HPDE6-E6E7 (cell line): ENCODE measurements around the gene WDR73.
"Not testable (repeated sequence)": the region's sequence is repeated elsewhere in the genome, so short reads cannot be mapped to it uniquely, and the experiment has no call there.

ENCODE experiments used
- DNase-seq: peaks from one replicate; pipeline ENCODE4 v3.0.0; 2011; ENCODE audit warnings: missing footprints; ENCODE audit errors: extremely low spot score

Gene WDR73

DNA sequence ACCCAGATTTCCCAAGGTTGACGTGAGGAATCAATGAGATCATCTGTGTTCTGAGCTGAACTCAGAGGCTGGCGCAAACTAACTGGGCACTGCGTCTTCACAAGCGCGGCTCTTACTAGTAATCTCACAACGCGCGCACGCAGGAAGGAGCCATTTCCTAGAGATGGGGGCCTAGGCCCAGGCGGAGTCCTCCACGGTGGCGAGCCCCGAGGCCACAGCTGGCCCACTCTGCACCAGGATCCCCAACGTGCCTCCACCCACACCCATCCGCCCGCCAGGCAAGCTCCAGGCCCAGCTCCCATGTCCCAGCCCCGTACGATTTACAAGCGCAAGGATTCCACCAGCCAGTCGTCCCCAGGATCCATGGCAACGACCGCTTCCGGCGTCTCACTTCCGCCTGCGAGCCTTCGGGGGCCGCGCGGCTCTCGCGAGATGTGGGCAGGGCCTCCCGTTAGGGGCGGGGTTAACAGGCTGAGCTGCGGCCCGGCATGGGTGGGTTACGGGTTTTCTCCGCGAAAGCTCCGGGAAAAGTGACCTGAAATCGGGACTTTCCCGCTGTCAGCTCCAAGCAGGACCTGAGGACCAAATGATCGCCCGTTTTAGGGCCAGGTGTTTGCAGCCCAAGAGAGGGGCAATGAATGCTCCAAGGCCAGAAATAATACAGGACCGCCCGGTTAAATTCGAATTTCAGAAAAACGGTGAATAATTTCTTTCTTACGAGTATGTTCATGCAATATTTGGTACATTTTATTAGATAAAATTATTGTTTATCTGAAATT, at the start of gene WDR73:
TSS of gene WDR73 (minus strand) at position 374 of the 779 bp plus-strand sequence. CDS start at position 365, 9 bp downstream.
- DNase-seq: peak; percentile 80

DNA sequence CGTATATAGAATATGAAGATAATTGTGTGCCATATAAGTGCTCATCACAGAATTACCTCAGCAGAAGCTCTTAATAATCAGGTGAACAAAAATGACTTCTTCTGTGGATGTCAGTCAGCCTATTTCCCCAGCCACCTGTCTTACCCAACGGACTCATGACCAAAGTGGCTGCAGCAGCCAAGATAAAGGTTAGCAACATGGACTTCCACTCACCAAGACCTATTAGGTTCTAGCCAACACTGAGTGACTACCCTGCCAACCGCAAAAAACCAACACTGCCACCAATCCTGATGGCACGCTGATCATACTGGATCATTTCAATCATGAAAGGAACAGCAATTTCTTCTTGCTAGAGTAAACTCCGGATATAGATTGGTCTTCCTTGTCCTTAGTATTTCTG, 49.7 kb upstream of the WDR73 start:
- no peak for DNase-seq

DNA sequence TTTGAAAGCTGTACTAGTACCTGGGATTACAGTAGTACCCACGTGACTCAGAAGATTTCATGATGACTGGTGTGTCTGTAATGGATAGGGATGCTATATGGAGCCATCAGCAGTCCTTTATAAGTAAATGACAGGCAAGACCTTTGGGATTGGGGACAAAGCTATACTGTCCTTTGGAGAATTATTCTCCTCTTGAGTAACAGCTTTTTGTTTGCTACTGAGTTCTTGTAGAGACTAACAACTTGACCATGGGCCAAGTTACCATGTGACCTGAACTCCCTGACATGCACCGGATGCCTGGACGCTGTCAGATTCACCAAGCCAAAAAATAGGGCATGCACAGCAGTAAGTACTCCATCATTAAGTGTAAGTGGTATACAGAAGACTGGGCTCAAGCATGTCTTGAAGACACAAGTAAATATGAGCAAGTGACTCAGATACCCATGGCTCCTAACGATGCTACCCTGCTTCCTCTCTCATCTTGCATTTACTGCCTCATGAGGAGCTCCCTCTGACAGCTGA, 48.9 kb upstream of the WDR73 start:
- no peak for DNase-seq

DNA sequence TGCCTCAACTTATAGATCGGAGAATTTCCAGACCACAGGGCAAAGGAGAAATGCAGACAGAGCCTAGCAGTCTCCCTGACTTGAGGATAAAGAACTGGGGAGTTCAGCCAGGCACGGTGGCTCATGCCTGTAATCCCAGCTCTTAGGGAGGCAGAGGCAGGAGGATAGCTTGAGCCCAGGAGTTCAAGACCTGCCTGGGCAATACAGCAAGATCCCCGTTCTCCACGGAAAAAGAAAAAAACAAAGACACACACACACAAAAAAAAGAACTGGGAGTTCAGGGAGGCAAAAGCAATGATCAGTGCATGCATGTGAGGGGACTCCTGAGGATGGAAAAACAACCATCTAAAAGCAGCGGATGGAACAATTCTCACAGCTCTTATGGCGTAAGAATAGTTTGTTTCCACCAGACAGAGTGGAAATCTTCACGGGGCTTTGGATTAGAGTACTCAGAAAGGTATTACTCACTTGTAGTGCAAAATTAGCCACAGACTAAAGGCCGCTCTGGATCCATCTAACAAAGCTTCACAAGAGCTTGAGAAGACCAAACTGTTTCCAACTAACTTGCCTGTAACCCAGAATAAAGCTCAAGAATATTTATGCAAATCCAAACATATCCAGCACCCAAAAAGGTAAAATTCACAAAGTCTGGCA, 45.6 kb upstream of the WDR73 start:
- DNase-seq: no peak

DNA sequence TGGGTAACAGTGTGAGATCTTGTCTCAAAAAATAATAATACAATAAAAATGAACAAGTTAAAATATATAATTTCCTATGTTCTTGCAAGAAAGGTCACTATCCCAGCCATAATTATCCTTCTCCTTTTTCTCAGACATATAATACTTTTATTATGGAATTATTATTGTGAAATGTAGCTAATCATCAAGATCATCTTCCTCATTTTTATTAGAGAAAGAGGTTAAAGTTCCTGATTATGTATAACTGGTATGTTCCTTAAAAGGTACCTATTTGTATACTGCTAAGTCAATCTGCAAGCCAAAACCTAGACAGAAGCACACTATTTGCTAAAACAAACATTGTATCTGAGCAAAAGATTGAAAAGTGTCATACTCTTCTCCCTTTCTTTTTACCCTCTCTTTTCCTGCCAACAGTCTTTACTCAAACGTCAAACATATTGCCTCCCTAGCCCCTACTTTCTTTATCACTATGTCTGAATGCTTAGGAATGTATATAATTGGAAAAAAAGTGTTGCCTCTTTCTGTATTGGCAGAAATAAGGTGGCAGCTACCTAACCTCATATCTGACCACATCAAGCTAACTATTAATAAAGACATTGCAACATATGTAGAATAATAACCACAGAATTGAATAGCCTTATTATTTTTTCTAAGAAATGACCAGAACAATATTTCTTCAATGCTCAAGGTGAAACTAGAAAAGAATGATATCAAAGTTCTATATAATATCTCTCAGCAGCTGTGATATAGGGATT, 43.3 kb upstream of the WDR73 start:
- DNase-seq: no peak

DNA sequence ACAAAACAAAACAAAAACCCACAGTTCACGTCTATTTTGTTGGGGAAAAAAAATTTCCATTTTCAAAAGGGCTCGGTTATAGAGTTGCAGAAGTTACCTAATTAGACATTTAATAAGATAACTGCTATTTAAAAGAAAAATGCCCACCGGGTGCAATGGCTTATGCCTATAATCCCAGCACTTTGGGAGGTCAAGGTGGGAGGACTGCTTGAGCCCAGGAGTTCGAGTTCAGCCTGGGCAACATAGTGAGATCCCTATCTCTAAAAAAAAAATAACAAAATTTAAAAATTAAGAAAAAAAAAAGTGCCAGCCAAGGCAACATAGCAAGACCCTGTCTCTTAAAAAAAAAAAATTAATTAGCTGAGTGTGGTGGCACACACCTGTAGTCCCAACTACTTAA, 42.7 kb upstream of the WDR73 start:
- no peak for DNase-seq

DNA sequence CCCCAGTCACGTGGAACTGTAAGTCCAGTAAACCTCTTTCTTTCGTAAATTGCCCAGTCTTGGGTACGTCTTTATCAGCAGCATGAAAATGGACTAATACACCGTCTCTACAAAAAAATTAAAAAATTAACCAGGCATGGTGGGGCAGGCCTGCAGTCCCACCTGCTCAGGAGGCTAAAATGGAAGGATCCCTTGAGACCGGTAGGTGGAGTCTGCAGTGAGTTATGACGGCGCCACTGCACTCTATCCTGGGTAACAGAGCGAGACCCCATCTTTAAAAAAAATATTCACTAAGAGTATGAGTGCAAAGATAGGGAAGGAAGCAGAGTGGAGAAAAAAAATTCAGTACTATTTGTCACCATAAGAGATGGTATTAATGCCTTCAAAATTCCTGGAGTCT, 36.3 kb upstream of the WDR73 start:
- DNase-seq: no peak

DNA sequence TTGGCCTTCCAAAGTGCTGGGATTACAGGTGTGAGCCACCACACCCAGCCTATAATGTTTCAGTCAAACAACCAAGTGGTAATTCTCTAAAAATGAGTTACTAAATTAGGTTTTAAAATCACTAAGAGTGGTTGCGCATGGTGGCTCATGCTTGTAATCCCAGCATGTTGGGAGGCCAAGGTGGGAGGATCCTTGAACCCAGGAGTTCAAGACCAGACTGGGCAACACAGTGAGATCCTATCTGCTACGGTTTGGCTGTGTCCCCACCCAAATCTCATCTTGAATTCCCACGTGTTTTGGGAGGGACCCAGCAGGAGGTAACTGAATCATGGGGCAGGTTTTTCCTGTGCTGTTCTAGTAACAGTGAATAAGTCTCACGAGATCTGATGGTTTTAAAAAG, 35.8 kb upstream of the WDR73 start:
- DNase-seq: no peak

DNA sequence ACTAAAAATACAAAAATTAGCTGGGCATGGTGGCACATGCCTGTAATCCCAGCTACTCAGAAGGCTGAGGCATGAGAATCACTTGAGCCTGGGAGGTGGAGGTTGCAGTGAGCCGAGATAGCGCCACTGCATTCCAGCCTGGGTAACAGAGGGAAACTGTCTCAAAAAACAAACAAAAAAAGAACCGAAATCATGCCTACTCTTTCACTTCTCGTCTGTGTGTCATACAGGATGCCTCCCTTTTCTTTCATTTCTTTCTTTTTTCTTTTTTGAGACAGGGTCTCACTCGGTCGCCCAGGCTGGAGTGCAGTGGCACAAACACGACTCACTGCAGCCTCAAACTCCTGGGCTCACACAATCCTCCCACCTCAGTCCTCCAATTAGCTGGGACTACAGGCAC, 32.4 kb upstream of the WDR73 start:
- DNase-seq: not testable (repeated sequence)

DNA sequence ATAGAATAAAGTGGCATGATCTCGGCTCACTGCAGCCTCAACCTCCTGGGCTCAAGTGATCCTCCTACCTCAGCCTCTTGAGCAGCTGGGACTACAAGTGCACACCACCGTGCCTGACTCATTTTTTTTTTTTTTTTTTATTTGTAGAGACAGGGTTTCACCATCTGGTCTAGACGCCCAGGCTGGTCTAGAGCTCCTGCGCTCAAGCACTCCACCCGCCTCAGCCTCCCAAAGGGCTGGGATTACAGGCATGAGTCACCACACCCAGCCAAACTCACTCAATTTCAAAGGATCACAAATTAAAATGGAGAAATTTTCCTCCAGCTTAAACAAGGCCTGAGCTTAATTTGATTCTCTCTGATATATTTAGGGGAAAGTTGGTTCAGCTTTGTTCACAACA, 31.2 kb upstream of the WDR73 start:
- peak; percentile 6 for DNase-seq

DNA sequence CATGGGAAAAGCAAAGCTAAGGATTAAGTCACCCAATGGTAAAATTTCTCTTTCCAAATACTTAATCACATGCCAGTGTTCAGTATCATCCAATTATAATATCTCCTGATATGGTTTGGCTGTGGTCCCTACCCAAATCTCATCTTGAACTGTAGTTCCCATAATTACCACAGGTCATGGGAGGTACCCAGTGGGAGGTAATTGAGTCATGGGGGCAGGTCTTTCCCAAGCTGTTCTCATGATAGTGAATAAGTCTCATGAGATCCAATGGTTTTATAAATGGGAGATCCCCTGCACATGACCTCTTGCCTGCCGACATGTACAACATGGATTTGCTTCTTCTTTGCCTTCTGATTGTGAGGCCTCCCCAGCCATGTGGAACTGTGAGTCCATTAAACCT, 30.0 kb upstream of the WDR73 start:
- DNase-seq: no peak

DNA sequence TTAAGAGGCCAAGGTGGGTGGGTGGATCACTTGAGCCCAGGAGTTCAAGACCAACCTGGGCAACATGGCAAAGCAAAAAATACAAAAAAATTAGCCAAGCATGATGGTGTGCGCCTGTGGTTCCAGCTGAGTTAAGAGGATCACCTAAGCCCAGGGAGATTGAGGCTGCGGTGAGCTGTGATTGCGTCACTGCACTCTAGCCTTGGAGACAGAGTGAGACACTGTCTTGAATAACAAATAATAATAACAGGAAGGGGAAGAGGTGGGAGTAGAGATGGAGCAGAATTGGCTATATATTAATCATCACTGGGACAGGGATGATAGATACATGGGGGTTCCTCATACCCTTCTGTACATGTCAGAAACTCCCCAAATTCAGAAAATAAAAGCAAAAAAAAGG, 27.7 kb upstream of the WDR73 start:
- DNase-seq: no peak

DNA sequence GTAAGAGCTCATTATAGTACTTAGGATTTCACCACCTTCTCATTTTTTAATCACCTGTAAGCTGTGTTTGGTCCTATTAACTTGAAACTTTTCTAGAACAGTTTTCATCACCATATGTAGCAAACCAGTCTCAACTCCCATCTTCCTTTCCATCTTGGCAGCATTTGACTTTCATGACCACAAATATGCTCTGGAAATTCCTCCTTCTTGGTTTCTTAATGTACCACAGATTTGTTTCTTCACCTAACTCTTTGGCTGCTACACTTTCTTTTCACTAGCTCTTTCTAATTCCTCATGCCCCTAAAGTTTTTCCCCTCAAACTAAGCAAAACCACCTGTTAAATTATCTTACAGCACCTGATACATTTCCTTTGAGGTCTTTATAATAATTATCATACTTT, 17.1 kb upstream of the WDR73 start:
- DNase-seq: no peak

DNA sequence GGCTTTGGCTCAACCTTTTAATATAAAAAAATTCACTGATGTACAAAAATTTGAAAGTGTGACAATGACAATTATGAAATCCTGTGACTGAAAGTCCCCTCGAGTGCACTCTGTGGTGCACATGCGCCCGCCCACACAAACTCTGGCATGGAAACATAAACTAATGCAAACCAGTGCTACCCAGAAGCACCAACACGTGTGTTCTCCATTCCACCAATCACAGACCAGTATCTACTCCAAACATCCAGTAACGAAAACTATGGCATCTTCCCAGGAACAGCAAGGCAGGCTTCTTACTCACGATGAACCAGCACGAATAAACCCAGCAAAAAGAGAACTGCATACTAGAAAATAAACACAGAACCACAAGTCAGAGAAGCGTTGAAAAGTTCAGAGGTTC, 15.6 kb upstream of the WDR73 start:
- DNase-seq: no peak

DNA sequence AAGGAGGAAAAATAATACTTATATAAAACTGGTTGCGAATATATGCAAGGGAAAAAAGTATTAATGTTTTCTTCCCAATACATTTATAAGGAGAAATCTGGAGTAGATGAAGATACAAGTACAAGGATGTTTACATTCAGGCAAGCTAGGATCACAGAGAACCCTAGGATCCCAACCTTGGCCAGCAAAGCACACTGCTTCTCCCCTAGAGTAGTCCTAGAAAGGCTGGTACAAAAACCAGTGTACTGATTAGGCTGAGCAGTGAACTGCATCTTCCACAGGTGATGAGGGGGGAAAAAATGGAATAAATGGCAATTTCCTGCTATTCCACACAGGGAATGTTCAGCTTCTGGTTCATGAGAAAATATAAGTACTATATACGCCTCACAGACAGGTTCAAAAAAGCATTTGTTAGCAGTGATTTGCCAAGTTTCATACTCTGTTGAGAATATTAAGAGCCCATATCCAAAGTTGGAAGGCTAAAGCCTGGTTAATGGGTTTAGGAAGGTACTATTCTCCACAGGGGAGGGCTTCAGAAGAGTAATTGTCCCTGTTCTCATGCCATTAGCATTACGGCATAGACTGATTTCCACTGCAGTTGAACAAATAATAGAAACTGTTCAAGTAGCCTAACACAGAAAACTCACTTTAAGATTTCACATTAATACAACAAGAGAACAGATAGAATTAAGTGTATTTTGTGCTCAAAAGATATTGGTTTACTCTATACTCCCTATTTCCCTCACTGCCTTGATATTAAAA, 14.3 kb upstream of the WDR73 start:
- DNase-seq: no peak

DNA sequence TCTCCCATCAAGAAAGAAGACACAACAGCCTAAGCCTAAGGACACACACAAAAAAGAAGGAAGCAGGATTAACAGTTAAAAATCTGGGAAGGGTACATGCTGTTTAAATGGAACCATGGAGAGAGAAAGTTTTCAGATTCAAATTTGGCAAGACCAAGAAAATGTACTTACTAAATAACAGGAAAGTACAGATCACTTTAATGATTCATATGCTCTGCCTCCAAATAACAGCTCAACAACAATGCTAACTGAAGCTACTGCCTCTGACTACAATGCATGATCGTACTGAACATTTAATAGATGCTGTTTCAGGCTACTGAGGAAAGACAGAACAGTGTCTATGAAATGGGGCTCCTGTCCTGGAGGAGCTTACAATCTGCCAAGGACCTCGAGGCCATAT, 12.3 kb upstream of the WDR73 start:
- no peak for DNase-seq

DNA sequence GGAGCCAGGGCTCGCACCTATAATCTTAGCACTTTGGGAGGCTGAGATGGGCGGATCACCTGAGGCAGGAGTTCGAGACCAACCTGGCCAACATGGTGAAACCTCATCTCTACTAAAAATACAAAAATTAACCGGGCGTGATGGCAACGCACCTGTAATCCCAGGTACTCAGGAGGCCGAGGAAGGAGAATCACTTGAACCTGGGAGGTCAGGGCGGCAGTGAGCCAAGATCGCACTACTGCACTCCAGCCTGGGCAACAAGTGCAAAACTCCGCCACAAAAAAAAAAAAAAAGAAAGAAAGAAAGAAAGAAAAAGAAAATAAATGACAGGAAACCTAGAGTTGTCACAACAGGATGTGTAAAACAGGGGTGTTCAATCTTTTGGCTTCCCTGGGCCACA, 6.9 kb upstream of the WDR73 start:
- DNase-seq: no peak

DNA sequence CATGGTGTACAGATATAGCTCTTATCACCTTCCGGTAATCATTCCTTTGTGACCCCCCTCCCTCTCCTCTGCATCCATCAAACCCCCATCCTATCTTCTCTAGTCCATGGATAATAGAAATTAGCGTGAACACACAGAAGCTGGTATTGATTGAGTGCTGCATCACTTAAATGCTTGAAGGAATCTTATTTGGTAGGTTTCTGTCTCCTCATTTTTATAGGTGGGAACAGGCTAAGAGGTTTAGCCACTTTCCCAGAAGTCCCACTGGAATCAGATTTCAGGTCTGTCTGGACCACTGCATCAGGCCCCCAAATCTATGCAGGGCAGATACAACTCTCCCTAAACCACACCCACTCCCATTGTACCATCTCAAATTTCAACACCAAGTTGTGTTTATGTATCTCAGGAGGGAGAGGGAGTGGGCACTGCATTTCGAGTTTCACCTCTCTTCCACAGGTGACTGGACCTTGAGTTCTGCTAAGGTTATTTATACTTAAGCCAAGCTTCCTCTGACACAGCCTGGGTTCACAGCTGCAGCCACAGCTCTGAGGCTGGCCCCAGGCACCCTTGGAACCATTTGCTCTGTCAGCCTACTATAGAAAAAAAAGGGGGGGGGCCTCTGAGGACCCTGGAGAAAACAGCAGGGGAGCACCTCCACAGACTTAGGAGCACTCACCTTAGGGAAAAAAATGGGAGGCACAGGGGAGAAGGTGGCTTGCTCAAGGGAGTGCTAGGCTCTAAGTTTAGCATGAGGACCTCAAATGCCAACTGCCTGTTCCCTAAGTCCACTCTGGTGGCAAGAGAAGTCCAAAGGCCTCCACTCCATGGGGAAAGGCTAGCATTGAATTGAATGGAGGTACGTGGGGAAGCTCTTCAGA, 6.1 kb upstream of the WDR73 start:
- no peak for DNase-seq

DNA sequence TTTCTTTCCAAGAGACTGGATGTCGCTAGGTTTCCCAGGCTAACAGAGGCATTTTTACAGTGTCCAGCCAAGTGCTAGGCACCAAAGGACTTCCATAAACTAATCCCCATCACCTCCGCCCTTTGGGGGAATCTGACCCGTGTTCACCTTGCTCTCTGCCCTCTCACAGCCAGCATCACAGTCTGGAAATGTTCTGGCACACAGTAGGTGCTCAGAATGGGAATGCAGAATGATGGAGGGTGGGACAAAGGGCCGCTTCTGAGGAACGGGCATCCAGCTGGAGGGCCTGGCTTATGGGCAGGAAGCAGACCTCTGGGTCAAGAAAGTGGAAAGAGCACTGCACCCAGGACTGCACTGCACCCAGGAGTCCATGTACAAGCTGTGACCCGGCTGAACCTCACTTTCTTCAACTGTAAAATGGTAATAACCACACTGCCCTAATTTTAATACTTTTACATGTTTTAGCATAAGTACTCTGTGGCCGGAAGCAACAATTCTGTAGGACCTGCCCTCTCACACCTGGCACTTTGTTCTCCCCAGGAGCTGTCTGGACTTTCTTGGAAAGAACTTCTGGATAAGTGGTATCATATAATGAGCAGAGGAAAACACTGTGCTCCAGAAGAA, 4.8 kb upstream of the WDR73 start:
- DNase-seq: no peak

DNA sequence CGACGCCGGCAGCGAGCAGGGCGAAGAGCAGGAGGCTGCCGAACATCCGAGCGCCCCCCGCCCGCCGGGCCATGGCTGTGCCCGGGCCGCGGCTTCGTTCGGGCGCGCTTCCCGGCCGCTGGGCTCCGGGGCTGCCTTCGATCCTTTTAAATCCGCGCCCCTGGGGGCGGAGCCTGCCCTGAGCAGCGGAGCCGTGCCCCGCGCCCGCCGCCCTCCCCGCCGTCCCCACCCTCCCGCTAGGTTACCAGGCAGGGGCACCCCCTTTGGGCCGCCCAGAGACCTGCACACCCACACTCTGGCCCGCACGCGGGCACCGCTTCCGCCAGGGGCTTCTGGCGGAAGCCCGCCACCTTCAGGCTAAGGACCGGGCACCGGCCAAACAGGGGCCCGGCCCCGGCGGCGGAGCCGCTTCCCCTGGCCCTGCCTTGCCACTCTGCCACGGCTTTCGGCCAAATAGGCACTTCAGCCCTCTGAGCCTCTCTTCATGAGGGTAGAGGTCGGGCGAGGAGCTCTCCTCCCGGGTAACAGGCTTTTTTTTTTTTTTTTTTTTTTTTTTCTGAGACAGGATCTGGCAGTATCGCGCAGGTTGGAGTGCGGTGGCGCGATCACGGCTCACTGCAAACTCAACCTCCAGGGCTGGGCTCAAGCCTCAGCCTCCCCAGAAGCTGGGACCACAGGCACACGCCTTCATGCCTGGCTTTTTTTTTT, 4.2 kb upstream of the WDR73 start, which contains the start of gene NMB:
TSS of gene NMB (minus strand) at position 120 of the 708 bp plus-strand sequence. CDS start at position 73, 47 bp downstream.
- DNase-seq: peak; percentile 84
